LHCN-M2 (cell line): ENCODE data around the gene USF2. TPM values are rescaled to one million over a fixed set of nuclear protein-coding genes. Genes with fewer than 3 reads are reported as not detected.
"Not testable (repeated sequence)": the region's sequence is repeated elsewhere in the genome, so short reads cannot be mapped to it uniquely, and the experiment has no call there.

ENCODE experiments used
- DNase-seq: peaks from one replicate; pipeline ENCODE4 v3.0.0-alpha.2; 2012; ENCODE audit warnings: low read depth
- total RNA-seq: library from RNA; depleted of rRNA; stranded (reverse); fragments of >200 nt; gene quantifications from 2 replicates; pipeline ENCODE4 v1.2.3, GENCODE V29; 2014

The USF2 gene
- total RNA-seq, 1 experiment from 2014 or later: 86.1 TPM

GRCh38 chr19:35284153-35285094 lies 15.7 kb downstream of the USF2 start:
- no peak for DNase-seq

- DNase-seq: no peak
Observed at GRCh38 chr19:35285095-35285449, 16.3 kb downstream of the USF2 start.

GRCh38 chr19:35285465-35285864 lies 16.7 kb downstream of the USF2 start:
- DNase-seq: not testable (repeated sequence)

GRCh38 chr19:35286101-35286500 lies 17.3 kb downstream of the USF2 start:
- not testable (repeated sequence) for DNase-seq

- DNase-seq: no peak
Observed at GRCh38 chr19:35287713-35288112, 19.0 kb downstream of the USF2 start.

- DNase-seq: no peak
Observed at GRCh38 chr19:35288331-35288730, 19.6 kb downstream of the USF2 start.

- no peak for DNase-seq
Observed at GRCh38 chr19:35288906-35289305, 20.1 kb downstream of the USF2 start.

- no peak for DNase-seq
Observed at GRCh38 chr19:35290381-35291127, 21.8 kb downstream of the USF2 start.

- DNase-seq: no peak
Observed at GRCh38 chr19:35291259-35291658, 22.5 kb downstream of the USF2 start.

- no peak for DNase-seq
Observed at GRCh38 chr19:35291916-35292315, 23.2 kb downstream of the USF2 start, which contains the start of gene MAG. MAG (plus strand) TSS chr19:35292161; CDS start chr19:35295409, 3,248 bp downstream.

- DNase-seq: no peak
Observed at GRCh38 chr19:35292421-35293362, 23.9 kb downstream of the USF2 start.

- no peak for DNase-seq
Observed at GRCh38 chr19:35293363-35293739, 24.6 kb downstream of the USF2 start.

GRCh38 chr19:35293808-35294207 lies 25.0 kb downstream of the USF2 start:
- no peak for DNase-seq

GRCh38 chr19:35294328-35294727 lies 25.6 kb downstream of the USF2 start:
- DNase-seq: no peak

- no peak for DNase-seq
Observed at GRCh38 chr19:35294859-35295791, 26.4 kb downstream of the USF2 start.

- DNase-seq: no peak
Observed at GRCh38 chr19:35295792-35296462, 27.2 kb downstream of the USF2 start.

GRCh38 chr19:35296644-35297514 lies 28.1 kb downstream of the USF2 start:
- DNase-seq: no peak

GRCh38 chr19:35297515-35297848 lies 28.7 kb downstream of the USF2 start:
- DNase-seq: no peak

- no peak for DNase-seq
Observed at GRCh38 chr19:35297922-35298321, 29.2 kb downstream of the USF2 start.
